HG02759 (cell line): Measurements from ENCODE around the gene ABHD17A.

Experiments
- ATAC-seq: cut with Tn5 transposase; IDR thresholded peaks from one replicate; pipeline ENCODE4 v1.9.1; 2021; ENCODE audit warnings: mild to moderate bottlenecking, moderate library complexity; ENCODE audit not compliant: unreplicated experiment

The ABHD17A gene

DNA sequence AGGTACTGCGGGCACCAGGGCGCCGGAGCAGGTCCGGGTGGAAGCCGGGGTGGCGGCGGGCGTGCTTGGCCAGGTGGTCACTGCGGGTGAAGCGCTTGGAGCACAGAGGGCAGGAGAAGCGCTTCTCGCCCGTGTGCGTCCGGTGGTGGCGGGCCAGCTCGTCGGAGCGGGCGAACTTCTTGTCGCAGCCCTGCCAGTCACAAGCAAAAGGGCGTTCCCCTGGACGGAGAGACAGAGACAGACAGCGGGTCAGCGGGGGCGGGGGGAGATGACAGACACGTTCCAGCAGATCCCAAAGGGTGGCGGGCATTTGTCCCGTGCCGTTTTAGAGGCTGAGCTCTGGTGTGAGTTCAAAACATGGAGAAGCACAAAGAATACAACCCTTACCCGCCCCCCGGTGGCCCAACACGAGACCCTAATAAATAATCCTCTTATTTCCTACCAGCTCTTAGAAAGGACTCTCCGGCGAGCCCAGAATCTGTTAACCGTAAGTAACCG lies 30.7 kb downstream of the ABHD17A start:
- no peak for ATAC-seq

DNA sequence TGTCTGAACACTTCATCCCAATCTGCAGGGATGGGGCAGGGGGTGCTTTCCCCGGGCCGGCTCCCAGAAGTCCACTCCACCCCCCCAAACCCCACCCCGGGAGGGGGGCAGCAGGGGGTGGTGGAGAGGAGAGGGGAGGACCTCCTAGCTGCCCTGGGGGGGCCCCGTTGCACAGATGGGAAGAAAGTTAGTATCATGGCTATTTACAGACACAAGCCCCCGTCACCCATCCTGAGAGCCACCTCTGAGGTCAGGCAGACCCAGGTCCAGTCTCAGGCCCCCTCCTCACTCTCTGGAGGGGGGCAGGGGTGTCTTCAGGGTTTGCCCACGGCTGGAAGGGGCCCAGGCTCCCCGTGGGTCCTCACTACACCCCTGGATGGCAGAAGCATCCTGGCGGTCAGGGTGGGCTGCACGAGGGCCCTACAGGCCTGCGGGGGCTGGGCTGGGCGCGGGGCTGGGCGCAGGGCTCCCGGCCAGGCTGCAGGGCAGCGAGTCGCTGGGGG lies 31.2 kb downstream of the ABHD17A start:
- ATAC-seq = no peak

DNA sequence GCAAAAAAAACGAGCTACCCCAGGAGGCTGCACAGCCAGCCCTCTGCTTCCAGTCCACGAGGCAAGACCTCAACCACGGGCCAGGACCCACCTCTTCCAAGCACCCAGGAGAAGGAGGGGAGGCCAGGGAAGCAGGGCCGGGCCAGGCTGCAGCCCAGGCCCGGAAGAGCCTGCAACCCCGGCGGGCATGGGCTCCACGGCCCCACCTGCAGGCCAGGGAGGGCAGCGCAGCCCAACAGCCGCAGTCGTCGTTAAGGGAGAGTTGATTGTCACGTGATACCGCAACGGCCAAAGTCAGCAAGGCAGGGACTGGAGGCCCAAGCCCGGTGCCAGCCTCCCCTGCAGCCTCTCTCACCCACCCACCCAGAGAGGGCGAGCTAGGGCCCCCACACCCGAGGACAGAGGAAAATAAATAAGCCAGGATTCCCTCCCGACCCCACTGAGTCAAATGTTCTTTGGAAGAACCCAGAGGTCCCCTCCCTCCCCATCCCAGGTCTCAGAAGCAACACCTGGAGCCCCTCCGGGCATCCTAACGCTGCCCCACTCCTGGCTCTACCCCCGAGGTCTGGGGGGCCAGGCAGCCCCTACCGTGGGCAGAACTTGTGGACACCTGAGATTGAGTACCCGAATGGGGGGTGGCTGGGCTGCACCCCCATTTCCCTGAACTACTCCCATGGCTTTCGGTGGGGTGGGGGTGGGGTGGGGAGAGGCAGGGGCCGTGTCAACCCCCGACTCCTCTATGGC lies 31.8 kb downstream of the ABHD17A start:
- ATAC-seq = no peak

DNA sequence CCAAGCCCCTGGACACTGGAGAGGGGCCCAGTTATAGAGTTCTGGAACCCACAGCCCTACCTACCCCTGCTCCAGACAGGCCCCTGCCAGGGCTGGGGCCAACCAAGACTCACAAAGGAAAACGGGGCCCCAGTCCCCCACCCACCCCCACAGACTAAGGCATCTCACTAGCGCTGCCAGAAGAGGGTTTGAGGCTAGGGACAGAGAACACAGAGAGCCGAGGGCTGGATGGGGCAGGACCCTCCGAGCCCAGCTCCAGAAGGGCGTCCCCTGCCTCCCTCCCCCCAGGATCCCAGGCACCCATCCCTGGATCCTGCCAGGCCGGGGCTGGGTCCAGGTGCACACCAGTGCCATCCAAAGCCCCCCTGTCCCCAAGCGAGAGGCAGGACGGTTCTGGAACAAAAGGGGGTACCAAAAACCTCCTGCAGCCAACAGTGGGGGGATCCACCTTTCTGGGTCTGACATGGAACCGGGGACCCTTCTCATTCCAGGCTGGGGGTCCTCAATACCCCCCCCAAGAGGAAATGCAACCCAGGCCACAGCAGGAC lies 32.6 kb downstream of the ABHD17A start:
- no peak for ATAC-seq

DNA sequence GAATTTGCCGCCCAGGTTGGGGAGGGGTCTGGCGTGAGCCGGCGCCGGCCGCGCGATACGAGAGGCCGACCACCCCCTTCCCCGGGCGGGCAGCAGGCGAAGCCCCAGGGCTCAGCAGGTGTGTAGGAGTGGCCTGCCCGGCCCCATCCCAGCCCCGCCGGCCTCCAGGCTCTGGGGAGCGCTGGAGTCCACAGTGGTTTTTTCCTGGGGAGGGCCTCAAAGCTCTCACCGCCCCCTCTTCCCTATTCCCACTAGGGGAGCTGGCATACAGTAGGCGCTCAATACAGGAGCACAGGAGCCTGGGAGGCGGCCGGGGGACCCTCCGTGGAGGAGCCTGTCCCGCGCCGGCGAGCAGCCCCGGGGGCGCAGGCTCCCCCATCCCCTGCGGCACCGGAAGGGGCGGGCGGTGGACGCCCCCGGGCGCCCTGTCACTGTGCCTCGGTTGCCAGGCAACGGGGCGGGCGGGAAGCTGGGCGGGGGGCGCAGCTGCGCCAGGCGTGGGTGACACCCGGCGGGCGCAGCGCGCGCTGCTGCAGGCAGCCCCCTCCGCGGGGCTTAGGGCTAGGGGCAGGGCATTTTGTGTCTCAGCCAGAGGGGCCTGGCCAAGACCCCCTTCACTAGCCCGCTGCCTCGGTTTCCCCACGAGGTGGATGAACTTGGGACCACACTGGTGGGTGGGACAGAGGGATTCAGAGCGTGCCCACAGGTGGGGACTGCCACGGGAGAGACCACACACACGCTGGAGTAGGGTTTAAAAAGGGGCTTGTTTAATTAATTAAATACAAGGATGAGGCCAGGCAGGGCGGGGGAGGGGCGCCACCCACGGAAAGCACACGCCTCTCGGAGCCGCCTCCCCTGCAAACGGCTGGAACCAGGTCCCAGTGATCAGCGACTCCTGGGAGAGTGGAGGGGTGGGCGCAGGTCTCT lies 33.4 kb downstream of the ABHD17A start:
- ATAC-seq = no peak

DNA sequence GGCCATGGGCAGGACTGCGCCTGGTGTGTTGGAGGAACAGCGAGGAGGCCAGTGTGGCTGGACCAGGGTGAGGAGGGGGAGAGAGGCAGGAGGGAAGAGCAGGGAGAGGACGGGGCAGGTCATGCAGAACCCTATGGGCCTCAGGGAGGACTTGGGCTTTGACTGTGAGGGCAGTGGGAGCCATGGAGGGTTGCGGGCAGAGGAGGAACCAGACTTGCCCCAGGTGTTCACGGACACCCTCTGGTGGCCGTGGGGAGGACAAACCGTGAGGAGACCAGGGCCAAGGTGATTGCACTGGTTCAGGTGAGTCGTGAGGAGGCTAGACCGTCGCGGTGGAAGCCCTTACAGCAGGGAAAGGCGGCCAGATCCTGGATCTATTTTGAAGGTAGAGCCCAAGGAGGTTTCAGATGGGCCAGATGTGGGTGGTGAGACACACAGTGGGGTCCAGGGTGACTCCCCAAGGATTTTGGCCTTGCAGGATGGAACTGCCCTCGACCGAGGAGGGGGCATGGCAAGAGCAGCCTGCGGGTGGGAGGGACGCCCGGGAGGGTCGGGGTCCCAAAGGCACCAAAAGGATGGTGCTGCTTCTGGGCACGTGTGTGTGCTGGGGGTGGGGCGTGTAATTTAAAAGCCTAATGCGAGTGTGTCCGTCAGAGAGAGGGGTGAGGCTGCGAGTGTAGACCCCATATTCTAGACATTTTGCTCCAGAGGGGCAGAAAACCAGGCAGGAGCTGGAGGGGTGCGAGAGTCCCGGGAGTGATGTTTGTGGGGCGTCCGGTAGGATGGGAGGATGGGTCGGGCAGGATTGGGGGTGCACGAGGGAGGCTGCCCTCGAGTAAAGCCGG lies 34.3 kb downstream of the ABHD17A start:
- no peak for ATAC-seq

DNA sequence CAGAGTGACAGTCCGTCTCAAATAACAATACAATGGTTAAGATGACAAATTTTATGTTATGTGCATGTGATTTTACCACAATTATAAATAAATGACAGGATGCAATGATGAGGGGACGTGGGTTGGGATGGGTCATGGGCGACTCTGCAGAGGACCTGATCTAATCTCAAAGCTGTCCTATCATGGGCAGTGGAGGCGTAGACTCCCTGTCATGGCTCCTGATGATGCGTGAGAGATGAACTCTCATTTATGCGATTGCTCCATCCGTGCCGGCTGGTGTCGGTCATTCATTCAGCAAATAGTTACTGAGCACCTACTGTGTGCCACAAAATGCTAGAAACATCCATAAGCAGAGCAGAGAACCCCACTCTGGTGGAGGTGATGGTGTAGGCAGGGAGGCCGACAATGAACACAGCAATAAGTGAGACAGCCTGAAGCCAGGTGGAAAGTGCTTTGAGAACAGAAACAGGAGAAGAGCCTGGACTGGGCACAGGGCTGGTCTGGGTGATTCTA lies 35.4 kb downstream of the ABHD17A start:
- no peak for ATAC-seq

DNA sequence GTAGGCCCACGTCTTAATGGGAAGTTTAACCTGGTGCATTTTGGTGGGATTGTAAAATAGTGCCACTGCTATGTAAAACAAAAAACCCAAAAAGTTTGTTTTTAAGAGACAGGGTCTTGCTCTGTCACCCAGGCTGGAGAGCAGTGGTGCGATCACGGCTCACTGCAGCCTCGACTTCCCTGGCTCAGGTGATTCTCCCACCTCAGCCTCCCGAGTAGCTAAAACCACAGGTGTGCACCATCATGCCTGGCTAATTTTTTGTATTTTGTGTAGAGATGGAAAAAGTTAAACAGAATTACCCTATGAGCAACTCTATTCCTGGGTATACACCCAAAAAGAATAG lies 36.2 kb downstream of the ABHD17A start:
- no peak for ATAC-seq

DNA sequence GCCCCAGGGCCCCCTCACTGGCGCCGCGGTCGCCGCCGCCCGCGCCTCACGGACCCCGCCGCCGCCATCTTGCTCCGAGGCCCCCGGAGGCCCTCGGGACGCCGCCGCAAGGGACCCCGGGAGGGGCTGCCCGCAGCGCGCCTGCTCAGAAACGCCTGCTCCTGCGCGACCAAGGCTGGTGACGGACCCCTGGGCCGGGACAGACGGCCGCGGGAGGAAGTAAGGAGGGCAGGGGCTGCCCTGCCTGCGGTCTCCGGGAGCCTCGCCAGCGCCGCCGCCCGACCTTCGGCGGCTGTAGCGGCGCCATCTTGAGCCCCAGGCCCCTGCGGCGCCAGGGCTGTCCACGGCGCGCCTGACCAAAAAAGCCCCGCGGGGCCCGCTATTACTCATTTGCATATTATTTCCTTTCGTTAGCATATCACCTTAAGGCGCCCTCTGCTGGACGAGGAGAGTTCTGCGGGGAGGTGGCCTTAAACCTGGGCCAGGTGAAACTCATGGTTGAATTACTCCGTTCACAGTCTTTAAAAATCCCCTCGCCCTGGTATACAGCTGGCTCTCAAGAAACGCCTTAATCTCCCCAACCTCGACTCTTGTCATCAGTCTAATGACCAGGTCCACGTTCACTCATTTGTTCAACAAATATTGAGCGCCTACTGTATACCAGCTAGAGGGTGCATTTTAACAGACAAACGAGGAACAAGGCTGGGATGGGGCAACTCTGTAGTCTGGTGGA lies 36.7 kb downstream of the ABHD17A start, which contains the start of gene REXO1:
Gene REXO1, minus strand, starts transcription at position 85 of the 733 bp plus-strand sequence. CDS start 125 bp downstream, outside the sequence.
- peak; percentile 73 for ATAC-seq

DNA sequence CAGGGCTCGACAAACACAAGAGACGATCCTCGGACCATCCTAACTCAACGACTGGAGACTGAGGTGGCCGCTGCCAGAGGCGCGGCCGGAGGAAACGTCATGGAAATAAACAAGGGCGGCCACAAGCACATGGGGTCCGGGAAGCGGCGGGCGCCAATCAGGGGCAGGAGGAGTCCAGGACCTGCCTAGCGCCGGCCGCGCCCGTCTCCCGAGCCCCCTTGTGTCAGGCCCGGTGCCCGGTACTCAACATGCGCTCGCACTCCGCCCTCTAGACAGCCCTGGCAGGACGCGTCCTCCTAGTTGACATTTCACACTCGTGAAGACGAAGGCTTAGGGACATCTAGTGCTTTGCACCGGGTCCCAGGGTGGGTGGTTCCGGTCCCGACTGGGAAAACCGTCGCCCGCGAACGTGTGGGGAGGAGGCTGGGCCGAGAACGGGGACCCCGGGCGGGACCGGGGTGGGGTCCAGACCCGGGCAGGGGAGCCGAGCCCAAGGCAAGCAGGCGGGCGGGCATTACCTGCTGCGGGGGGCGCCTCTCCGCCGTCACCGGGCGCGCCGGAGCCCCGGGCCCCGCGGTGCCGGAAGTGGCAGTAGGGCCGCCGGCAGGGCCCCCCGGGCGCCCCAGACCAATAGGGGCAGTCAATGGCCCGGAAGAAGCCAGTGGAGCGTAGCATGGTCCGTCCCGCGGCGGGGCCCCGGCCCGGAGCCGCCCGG lies 37.5 kb downstream of the ABHD17A start:
- ATAC-seq = peak; percentile 5

DNA sequence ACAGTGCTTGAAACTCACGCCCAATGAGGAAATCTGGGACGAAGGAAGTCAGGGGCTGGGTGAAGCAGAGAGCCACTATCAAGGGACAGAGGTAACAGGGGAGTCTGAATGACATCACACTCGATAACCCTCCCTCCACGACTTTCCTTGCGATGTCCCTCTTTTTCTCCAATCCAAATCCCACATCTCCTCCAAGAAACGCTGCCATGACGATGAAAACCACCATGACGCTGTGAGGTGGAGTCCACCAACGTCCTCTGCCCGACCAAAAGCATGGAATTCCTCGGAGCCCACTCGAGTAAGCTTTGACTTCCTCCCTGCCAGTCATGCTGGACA lies 38.0 kb downstream of the ABHD17A start:
- ATAC-seq = no peak

DNA sequence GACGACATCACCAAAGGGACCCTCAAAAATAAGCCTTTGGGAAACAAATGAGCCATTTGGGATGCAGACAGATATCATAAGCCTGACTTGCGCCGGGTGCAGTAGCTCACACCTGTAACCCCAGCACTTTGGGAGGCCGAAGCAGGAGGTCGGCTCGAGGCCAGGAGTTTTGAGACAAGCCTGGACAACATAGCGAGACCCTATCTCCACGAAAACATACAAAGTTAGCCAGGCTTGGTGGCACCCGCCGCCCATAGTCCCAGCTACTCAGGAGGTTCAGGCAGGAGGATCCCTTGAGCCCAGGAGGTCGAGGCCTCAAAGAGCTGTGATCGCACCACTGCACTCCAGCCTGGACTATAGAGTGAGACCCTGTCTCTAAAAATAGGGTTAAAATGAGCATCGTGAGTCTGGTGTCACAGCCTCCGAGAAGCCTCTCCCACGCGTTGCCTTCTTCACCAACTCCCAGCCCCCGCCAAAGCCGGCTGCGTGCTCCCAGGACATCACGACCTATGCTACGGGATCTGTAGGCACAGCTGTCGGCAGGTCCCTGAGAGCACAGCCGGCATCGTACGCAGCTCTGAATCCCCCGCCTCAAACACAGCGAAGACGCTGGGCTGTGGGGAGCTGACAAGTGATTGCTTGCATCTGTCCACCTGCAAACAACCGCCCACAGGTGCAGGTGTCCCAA lies 38.6 kb downstream of the ABHD17A start:
- ATAC-seq = no peak

DNA sequence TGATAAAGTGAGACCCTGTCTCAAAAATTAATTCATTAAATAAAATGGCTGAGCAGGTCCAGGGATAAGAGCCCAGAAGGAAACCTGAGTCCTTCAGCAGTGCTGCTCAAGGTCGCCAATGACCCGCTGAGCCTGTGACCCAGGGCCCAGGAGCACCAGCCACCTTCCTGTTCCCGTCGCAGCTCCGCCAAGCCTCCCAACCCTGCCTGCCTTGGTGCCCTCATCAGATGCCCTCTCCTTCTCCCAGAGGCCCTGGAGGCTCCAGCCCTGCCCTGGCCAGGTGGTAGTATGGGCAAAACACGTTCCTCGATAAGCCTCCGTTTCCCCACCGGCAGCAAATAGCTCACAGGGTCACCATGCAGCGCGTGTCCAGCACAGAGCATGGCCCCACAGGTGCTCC lies 39.7 kb downstream of the ABHD17A start:
- ATAC-seq = no peak

DNA sequence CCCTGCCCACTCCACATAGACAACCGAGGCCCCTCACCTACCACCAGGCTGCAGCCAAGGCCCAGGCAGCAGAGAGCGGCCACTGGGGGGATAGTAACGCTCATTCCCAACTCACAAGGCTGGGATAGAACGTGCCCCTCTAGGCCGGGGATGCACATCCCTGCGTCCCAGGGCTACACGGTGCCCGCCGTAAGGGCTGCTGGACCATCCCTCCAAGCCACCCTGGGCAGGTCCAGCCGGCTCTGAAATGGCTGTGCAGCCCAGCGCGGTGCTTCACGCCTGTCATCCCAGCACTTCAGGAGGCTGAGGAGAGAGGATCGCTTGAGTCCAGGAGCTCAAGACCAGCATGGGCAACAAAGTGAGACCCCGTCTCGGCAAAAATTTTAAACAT lies 40.2 kb downstream of the ABHD17A start:
- no peak for ATAC-seq

DNA sequence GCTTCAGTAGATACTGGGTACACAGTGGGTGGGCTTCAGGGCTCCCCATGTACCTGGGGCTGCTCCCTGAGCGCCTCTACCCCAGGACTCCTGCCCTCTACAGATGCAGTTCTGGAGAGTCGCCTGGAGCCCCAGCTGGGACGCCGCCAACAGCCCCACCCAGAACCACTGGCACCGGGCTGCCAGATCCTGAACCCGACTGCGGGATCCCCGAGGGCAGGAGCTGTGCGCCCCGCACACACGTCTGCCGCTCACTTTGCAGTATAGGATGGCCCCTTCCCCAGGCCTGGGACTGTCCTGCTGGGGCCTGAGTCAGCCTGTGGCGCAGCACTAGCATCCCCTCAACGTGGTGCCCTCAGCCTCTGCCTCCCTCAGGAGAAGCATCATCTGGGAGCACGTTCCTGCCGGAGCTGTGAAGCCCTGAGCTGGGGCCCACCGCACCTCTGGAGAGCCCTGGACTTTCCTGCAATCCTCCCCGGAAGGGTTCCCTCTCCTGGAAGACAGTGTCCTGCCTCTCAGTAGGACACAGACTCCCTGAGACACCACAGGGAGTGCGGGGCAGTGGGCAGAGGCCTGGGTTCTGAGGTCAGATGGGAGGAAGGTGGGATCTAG lies 40.7 kb downstream of the ABHD17A start:
- no peak for ATAC-seq

DNA sequence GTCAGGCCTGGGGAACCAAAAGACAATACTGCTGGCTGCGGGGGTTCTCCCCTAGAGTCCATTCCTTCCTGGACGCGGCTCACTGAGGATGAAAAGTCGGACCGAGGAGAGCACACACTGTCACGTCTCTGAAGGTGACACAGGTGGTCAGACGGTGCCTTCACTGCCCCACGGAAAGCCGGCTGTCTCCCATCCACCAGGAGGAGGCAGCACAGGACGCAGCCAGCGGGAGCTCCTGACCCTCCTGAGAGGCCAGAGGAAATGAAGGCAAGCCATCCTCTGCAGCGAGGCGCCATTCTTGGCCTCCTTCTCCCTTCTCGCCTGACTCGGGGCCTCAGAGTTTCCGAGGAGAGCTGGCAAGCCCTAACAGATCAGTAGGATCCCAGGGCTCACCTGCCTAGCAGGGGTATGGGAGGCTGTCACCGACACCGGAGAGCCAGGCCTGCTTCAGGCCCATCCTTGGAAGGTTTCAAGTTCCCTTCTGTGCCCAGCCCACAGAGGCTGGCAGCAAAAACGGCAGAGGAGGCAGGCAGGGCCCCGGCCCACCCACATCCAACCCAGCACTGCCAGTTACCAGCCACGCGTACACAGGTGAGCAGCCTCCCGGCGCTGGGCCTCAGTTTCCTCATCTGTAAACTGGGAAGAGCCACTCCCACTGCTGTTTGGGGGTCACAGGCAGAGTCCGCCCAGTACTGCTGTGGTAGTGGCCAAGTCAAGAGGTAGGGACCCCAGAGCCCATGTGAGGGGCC lies 41.5 kb downstream of the ABHD17A start:
- ATAC-seq = no peak

DNA sequence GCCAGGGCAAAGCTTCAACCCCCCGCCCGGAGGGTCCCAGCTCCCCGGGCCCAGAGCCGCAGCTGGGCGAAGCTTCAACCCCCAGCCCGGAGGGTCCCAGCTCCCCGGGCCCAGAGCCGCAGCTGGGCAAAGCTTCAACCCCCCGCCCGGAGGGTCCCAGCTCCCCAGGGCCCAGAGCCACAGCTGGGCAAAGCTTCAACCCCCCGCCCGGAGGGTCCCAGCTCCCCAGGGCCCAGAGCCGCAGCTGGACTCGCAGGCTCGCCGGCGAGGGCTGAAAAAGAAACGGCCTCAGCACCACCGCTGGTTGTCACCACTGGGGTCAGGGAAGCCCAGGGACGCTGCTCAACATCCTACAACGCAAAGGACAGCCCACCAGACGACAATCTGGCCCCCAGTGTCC lies 42.2 kb downstream of the ABHD17A start:
- ATAC-seq = no peak
